Gastrocnemius medialis (tissue), 4 donors: Measurements from ENCODE around the gene TLE4.

Source experiments
- POLR2A ChIP-seq, 2 donors: fragments of 450-650 bp; IDR thresholded peaks; one replicate each; pipeline ENCODE4 v1.6.1; 2017; ENCODE audit warnings: antibody characterized with exemption in 2 of 2, mild to moderate bottlenecking in 2 of 2, moderate library complexity in 2 of 2
- TF ChIP-seq, protein P1 (sequence below), 5 experiments: fragments of 450-650 bp in 3 of 5; fragments of 200-600 bp in 2 of 5; sonication (generic) in 2 of 5; IDR thresholded peaks in 4 of 5; conservative IDR thresholded peaks in 1 of 5; 1 replicate in 4 of 5; 2 replicates in 1 of 5; pipeline ENCODE4 v1.5.1; 2016 to 2019; ENCODE audit warnings: antibody characterized with exemption in 5 of 5, mild to moderate bottlenecking in 3 of 5, moderate library complexity in 3 of 5

DNA sequence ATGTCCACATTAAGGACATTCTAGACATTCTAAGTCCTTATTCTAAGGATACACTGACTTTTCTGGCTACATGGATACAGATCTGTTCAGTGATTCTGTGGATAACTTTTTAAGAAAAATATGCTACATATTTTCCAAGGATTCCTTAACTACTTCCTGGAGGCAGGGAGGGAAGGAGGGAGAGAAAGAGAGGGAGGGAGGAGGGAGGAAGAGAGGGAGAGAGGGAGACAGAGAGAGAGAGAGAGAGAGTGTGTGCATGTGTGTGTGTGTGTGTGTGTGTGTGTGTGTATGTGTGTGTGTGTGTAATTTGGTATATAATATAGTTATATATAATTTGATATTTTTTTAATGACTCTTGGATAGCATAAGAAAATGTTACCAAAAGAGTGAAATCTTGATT lies 109.8 kb downstream of the TLE4 start:
- no peak for TF ChIP-seq POLR2A (IDR thresholded peaks at IDR 0.05)
- TF ChIP-seq, protein P1, sequence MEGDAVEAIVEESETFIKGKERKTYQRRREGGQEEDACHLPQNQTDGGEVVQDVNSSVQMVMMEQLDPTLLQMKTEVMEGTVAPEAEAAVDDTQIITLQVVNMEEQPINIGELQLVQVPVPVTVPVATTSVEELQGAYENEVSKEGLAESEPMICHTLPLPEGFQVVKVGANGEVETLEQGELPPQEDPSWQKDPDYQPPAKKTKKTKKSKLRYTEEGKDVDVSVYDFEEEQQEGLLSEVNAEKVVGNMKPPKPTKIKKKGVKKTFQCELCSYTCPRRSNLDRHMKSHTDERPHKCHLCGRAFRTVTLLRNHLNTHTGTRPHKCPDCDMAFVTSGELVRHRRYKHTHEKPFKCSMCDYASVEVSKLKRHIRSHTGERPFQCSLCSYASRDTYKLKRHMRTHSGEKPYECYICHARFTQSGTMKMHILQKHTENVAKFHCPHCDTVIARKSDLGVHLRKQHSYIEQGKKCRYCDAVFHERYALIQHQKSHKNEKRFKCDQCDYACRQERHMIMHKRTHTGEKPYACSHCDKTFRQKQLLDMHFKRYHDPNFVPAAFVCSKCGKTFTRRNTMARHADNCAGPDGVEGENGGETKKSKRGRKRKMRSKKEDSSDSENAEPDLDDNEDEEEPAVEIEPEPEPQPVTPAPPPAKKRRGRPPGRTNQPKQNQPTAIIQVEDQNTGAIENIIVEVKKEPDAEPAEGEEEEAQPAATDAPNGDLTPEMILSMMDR (IDR thresholded peaks at IDR 0.05 in 4 of 5, conservative IDR thresholded peaks at IDR 0.05 in 1 of 5), result no peak
